GM23338 (cell line): ENCODE measurements around the gene JARID2. TPM values are rescaled to one million over a fixed set of nuclear protein-coding genes. Genes with fewer than 3 reads are reported as not detected.
A peak's percentile ranks its signal among the peaks of the same experiment; 100 is the strongest.

Experiments
- ATAC-seq: fragments of 200-7000 bp; cut with Tn5 transposase; 3 replicates; pipeline ENCODE4 v1.9.1; 2020
- DNase-seq: peaks from one replicate; pipeline ENCODE4 v3.0.0-alpha.2; 2015; ENCODE audit warnings: low spot score
- H2AFZ ChIP-seq: fragments of 200-600 bp; sonication (generic); 2 replicates; pipeline ENCODE4 v1.8.0; 2016; ENCODE audit warnings: antibody characterized with exemption, mild to moderate bottlenecking, moderate library complexity
- H3F3A ChIP-seq: fragments of 200-600 bp; sonication (generic); replicated peaks from 2 replicates; pipeline ENCODE4 v1.8.0; 2017; ENCODE audit warnings: antibody characterized with exemption, mixed run types, low read depth
- H3K27ac ChIP-seq: fragments of 200-600 bp; sonication (generic); 2 replicates; pipeline ENCODE4 v1.6.1; 2016; ENCODE audit warnings: low read depth
- H3K27me3 ChIP-seq: fragments of 200-600 bp; sonication (generic); 2 replicates; pipeline ENCODE4 v1.8.0; 2016; ENCODE audit warnings: mild to moderate bottlenecking, mixed run types, moderate library complexity; ENCODE audit not compliant: insufficient read depth
- H3K36me3 ChIP-seq: fragments of 200-600 bp; sonication (generic); 2 replicates; pipeline ENCODE4 v1.8.0; 2016; ENCODE audit warnings: mild to moderate bottlenecking; ENCODE audit not compliant: insufficient read depth
- H3K4me1 ChIP-seq: fragments of 200-600 bp; sonication (generic); 2 replicates; pipeline ENCODE4 v1.8.0; 2016; ENCODE audit warnings: mild to moderate bottlenecking, moderate library complexity; ENCODE audit not compliant: insufficient read depth
- H3K4me2 ChIP-seq: fragments of 200-600 bp; sonication (generic); 2 replicates; pipeline ENCODE4 v1.7.1; 2017; ENCODE audit warnings: mixed run types
- H3K4me3 ChIP-seq: fragments of 200-600 bp; sonication (generic); 2 replicates; pipeline ENCODE4 v1.6.1; 2016; ENCODE audit warnings: mixed run types
- H3K79me2 ChIP-seq: fragments of 200-600 bp; sonication (generic); replicated peaks from 2 replicates; pipeline ENCODE4 v1.8.0; 2017; ENCODE audit warnings: mild to moderate bottlenecking; ENCODE audit not compliant: insufficient read depth
- H3K9me2 ChIP-seq: fragments of 200-600 bp; sonication (generic); 2 replicates; pipeline ENCODE4 v1.8.0; 2017; ENCODE audit not compliant: insufficient read depth
- H4K20me1 ChIP-seq: fragments of 200-600 bp; sonication (generic); replicated peaks from 2 replicates; pipeline ENCODE4 v1.8.0; 2017; ENCODE audit warnings: mild to moderate bottlenecking; ENCODE audit not compliant: insufficient read depth
- H3K27ac Mint-ChIP-seq: 2 replicates; pipeline ENCODE4 v1.8.0; 2020; ENCODE audit warnings: inconsistent platforms, mild to moderate bottlenecking, moderate library complexity, mixed read lengths
- H3K27me3 Mint-ChIP-seq: 3 replicates; pipeline ENCODE4 v1.8.0; 2022; ENCODE audit warnings: low read depth, mild to moderate bottlenecking, moderate library complexity, mixed read lengths, inconsistent platforms; ENCODE audit not compliant: insufficient read depth, poor library complexity
- H3K36me3 Mint-ChIP-seq: 3 replicates; pipeline ENCODE4 v1.8.0; 2021; ENCODE audit warnings: low read depth, mild to moderate bottlenecking, inconsistent platforms, moderate library complexity, mixed read lengths
- H3K4me1 Mint-ChIP-seq: 3 replicates; pipeline ENCODE4 v1.8.0; 2020; ENCODE audit warnings: mild to moderate bottlenecking, inconsistent platforms, mixed read lengths
- H3K4me3 Mint-ChIP-seq: 3 replicates; pipeline ENCODE4 v1.8.0; 2021; ENCODE audit warnings: moderate library complexity, mild to moderate bottlenecking, inconsistent platforms, mixed read lengths
- H3K9me3 Mint-ChIP-seq: 3 replicates; pipeline ENCODE4 v1.8.0; 2020; ENCODE audit warnings: moderate library complexity, mild to moderate bottlenecking, inconsistent platforms, mixed read lengths
- CREB1 ChIP-seq: fragments of 250-450 bp; sonication (Bioruptor Pico); IDR thresholded peaks from 2 replicates; pipeline ENCODE4 v1.5.0; 2020; ENCODE audit warnings: low read depth, mild to moderate bottlenecking, moderate library complexity
- CTCF ChIP-seq, 2 experiments: fragments of 200-600 bp in 1 of 2; sonication (generic) in 1 of 2; conservative IDR thresholded peaks; 2 replicates each; pipeline versions ENCODE4 v1.5.1 to v1.6.1; 2016 to 2017; ENCODE audit warnings: antibody characterized with exemption in 2 of 2, low read depth in 2 of 2, mild to moderate bottlenecking in 2 of 2, moderate library complexity in 1 of 2
- ETS1 ChIP-seq: IDR thresholded peaks from 2 replicates; pipeline ENCODE4 v1.6.1; 2016; ENCODE audit warnings: antibody characterized with exemption
- EZH2 ChIP-seq: fragments of 200-600 bp; sonication (generic); IDR thresholded peaks from one replicate; pipeline ENCODE4 v1.8.0; 2017; ENCODE audit warnings: antibody characterized with exemption, mild to moderate bottlenecking, low read depth; ENCODE audit not compliant: unreplicated experiment
- EZH2phosphoT487 ChIP-seq: fragments of 200-600 bp; sonication (generic); IDR thresholded peaks from one replicate; pipeline ENCODE4 v1.8.1; 2018; ENCODE audit warnings: antibody characterized with exemption; ENCODE audit not compliant: unreplicated experiment
- JUNB ChIP-seq: IDR thresholded peaks from one replicate; pipeline ENCODE4 v1.6.1; 2016; ENCODE audit warnings: antibody characterized with exemption; ENCODE audit not compliant: unreplicated experiment
- NANOG ChIP-seq: IDR thresholded peaks from 2 replicates; pipeline ENCODE4 v1.6.1; 2016; ENCODE audit warnings: antibody characterized with exemption, borderline replicate concordance
- POLR2AphosphoS5 ChIP-seq: IDR thresholded peaks from 2 replicates; pipeline ENCODE4 v1.6.1; 2016; ENCODE audit warnings: antibody characterized with exemption, low read depth
- STAT1 ChIP-seq: IDR thresholded peaks from one replicate; pipeline ENCODE4 v1.6.1; 2016; ENCODE audit warnings: antibody characterized with exemption; ENCODE audit not compliant: unreplicated experiment
- ZNF114 ChIP-seq: fragments of 250-450 bp; sonication (Bioruptor Pico); IDR thresholded peaks from 2 replicates; pipeline ENCODE4 v1.5.0; 2020; ENCODE audit warnings: mild to moderate bottlenecking, moderate library complexity
- ZNF331 ChIP-seq: fragments of 250-450 bp; sonication (Bioruptor Pico); IDR thresholded peaks from 2 replicates; pipeline ENCODE4 v1.5.0; 2020; ENCODE audit warnings: low read depth, mild to moderate bottlenecking, moderate library complexity
- polyA plus RNA-seq: library from polyadenylated mRNA; unstranded; fragments of >200 nt; fragmentation: Nextera tagmentation; extraction: Ambion mirVana; gene quantifications from 2 replicates; pipeline ENCODE4 v1.2.1, GENCODE V29; 2016
- total RNA-seq: library from RNA; depleted of rRNA; stranded (reverse); fragments of >200 nt; shearing (Covaris generic); gene quantifications from 2 replicates; pipeline ENCODE4 v1.2.3, GENCODE V29; 2014

Gene JARID2
- total and polyA plus RNA-seq, 2 experiments from 2014 or later, result 92.8 to 196 TPM

- no peak overlapping the region for H3K4me3 ChIP-seq
- H3K27ac ChIP-seq, result 0 out of 2 replicates have a peak overlapping the region, but pooled peaks have one; percentile 77
- Mint-ChIP-seq H3K27me3 (peaks cover 29% of the 10 kb centered on the region), H3K4me3 (no peak overlapping the region; the same call in 2 of the 3 replicates), H3K36me3 (peaks cover 4% of the 10 kb centered on the region; the same call in 2 of the 3 replicates), H3K4me1 (peaks cover 91% of the 10 kb centered on the region), H3K9me3 (no peaks in the 10 kb centered on the region; the same call in 2 of the 3 replicates), H3K27ac (no peak overlapping the region)
- peaks cover 95% of the 10 kb centered on the region for H4K20me1 ChIP-seq
- H3F3A ChIP-seq, result peaks cover 38% of the 10 kb centered on the region
- no peak for DNase-seq
- no peaks in the 10 kb centered on the region for H3K36me3 ChIP-seq
- H3K79me2 ChIP-seq, result peaks cover 100% of the 10 kb centered on the region
- TF ChIP-seq EZH2, result no peak
- TF ChIP-seq STAT1, result no peak
- no peak for TF ChIP-seq CTCF (conservative IDR thresholded peaks at IDR 0.05; ENCODE audit: low read depth in 2 of 2)
- no peak for TF ChIP-seq CREB1
- no peak for TF ChIP-seq ZNF114 (CRISPR knock-in tag)
- TF ChIP-seq JUNB, result no peak
- no peak for TF ChIP-seq EZH2phosphoT487
- no peak for TF ChIP-seq NANOG
- no peak for TF ChIP-seq ETS1
- TF ChIP-seq ZNF331 (CRISPR knock-in tag), result no peak
- no peaks in the 10 kb centered on the region for H3K27me3 ChIP-seq
- H2AFZ ChIP-seq, result no peak overlapping the region
- ATAC-seq, result peak; percentile 9
- peak overlapping the region; percentile 67 for H3K4me2 ChIP-seq
- H3K9me2 ChIP-seq, result no peaks in the 10 kb centered on the region
- H3K4me1 ChIP-seq, result peaks cover 100% of the 10 kb centered on the region
Observed at GRCh38 chr6:15338476-15338875, 92.6 kb downstream of the JARID2 start.

GRCh38 chr6:15339081-15339480 lies 93.2 kb downstream of the JARID2 start:
- Histone ChIP-seq H3K4me1 (peaks cover 100% of the 10 kb centered on the region), H2AFZ (no peak overlapping the region), H3K9me2 (no peaks in the 10 kb centered on the region), H3K4me3 (no peak overlapping the region), H3K4me2 (peak overlapping the region; percentile 67), H3K27ac (no peak overlapping the region), H3K79me2 (peaks cover 100% of the 10 kb centered on the region), H3K27me3 (no peaks in the 10 kb centered on the region), H3F3A (peaks cover 32% of the 10 kb centered on the region), H3K36me3 (no peaks in the 10 kb centered on the region), H4K20me1 (peaks cover 95% of the 10 kb centered on the region)
- no peak overlapping the region; the same call in 2 of the 3 replicates for H3K4me3 Mint-ChIP-seq
- no peaks in the 10 kb centered on the region; the same call in 2 of the 3 replicates for H3K9me3 Mint-ChIP-seq
- H3K4me1 Mint-ChIP-seq, result peaks cover 91% of the 10 kb centered on the region
- H3K27ac Mint-ChIP-seq, result no peak overlapping the region
- ATAC-seq, result no peak
- DNase-seq, result no peak
- peaks cover 29% of the 10 kb centered on the region for H3K27me3 Mint-ChIP-seq
- H3K36me3 Mint-ChIP-seq, result peaks cover 3% of the 10 kb centered on the region; the same call in 2 of the 3 replicates
- TF ChIP-seq STAT1 (no peak), ETS1 (no peak), POLR2AphosphoS5 (no peak), JUNB (no peak), EZH2 (no peak), ZNF331 (CRISPR knock-in tag) (no peak), CREB1 (no peak)
